AG04450 (cell line): ENCODE data around the gene TOX3. TPM values are rescaled to one million over a fixed set of nuclear protein-coding genes. Genes with fewer than 3 reads are reported as not detected.

Experiments
- CTCF ChIA-PET: fragments of 300-600, 350-600 bp; formaldehyde crosslinking; extraction: SDS; loops from one replicate; lab custom pipeline; 2022; ENCODE audit warnings: antibody characterized with exemption, inconsistent platforms; lab: Charles Lee
- POLR2A ChIA-PET: fragments of 350-600 bp; formaldehyde crosslinking; extraction: SDS; loops from one replicate; lab custom pipeline; 2021; ENCODE audit warnings: antibody characterized with exemption, inconsistent platforms; lab: Yijun Ruan, JAX
- DNase-seq: peaks from one replicate; pipeline ENCODE4 v3.0.0-alpha.2; 2011; ENCODE audit warnings: low read depth, low spot score
- H3K27ac ChIP-seq: one replicate; pipeline ENCODE4 v1.5.1; 2012; ENCODE audit warnings: low read depth, low read length, control low read depth
- H3K27me3 ChIP-seq: one replicate; pipeline ENCODE4 v1.6.0; 2012; ENCODE audit warnings: low read length; ENCODE audit not compliant: control insufficient read depth, insufficient read depth
- H3K4me3 ChIP-seq: 2 replicates; pipeline ENCODE4 v1.5.1; 2011; ENCODE audit warnings: mild to moderate bottlenecking, low read depth, low read length, control low read depth
- H3K9me3 ChIP-seq: 2 replicates; pipeline ENCODE4 v1.5.1; 2012; ENCODE audit warnings: low read length; ENCODE audit not compliant: control insufficient read depth, insufficient read depth
- CTCF ChIP-seq: IDR thresholded peaks from 2 replicates; pipeline ENCODE4 v1.5.1; 2011; ENCODE audit warnings: low read depth, low read length, control low read depth, inconsistent platforms
- polyA plus RNA-seq: library from polyadenylated mRNA; depleted of rRNA; stranded (reverse); fragments of >200 nt; gene quantifications from 2 replicates; pipeline ENCODE4 v1.2.3, GENCODE V29; 2011

The TOX3 gene
- polyA plus RNA-seq, 1 experiment, result not detected

GRCh38 chr16:52563767-52564611, 17.0 kb upstream of the TOX3 start:
- no peak for DNase-seq
- POLR2A ChIA-PET, result no interaction called here
- Histone ChIP-seq H3K27me3 (no peaks in the 10 kb centered on the region), H3K27ac (no peak overlapping the region), H3K4me3 (no peak overlapping the region), H3K9me3 (peaks cover 7% of the 10 kb centered on the region)
- CTCF ChIA-PET, result no interaction called here
- no peak for TF ChIP-seq CTCF

- Histone ChIP-seq H3K27me3 (no peaks in the 10 kb centered on the region), H3K9me3 (peaks cover 4% of the 10 kb centered on the region), H3K4me3 (no peak overlapping the region), H3K27ac (no peak overlapping the region)
- POLR2A ChIA-PET, result no interaction called here
- CTCF ChIA-PET, result no interaction called here
- DNase-seq, result no peak
- TF ChIP-seq CTCF, result no peak
Measured at GRCh38 chr16:52562770-52563169, 15.8 kb upstream of the TOX3 start.

- TF ChIP-seq CTCF, result no peak
- Histone ChIP-seq H3K27me3 (no peaks in the 10 kb centered on the region), H3K4me3 (no peak overlapping the region), H3K9me3 (peaks cover 3% of the 10 kb centered on the region; the same call in 1 of the 2 replicates), H3K27ac (no peak overlapping the region)
- CTCF ChIA-PET, result no interaction called here
- DNase-seq, result no peak
- POLR2A ChIA-PET, result no interaction called here
Measured at GRCh38 chr16:52561910-52562741, 15.2 kb upstream of the TOX3 start.

GRCh38 chr16:52558448-52558847, 11.5 kb upstream of the TOX3 start:
- Histone ChIP-seq H3K27me3 (no peaks in the 10 kb centered on the region), H3K27ac (no peak overlapping the region), H3K4me3 (no peak overlapping the region), H3K9me3 (no peaks in the 10 kb centered on the region)
- CTCF ChIA-PET, result no interaction called here
- no peak for DNase-seq
- POLR2A ChIA-PET, result no interaction called here
- TF ChIP-seq CTCF, result no peak

- Histone ChIP-seq H3K4me3 (no peak overlapping the region), H3K9me3 (no peaks in the 10 kb centered on the region), H3K27me3 (no peaks in the 10 kb centered on the region), H3K27ac (no peak overlapping the region)
- no peak for TF ChIP-seq CTCF
- CTCF ChIA-PET, result no interaction called here
- no peak for DNase-seq
- POLR2A ChIA-PET, result no interaction called here
Measured at GRCh38 chr16:52557236-52557635, 10.3 kb upstream of the TOX3 start.
